ENCODE measurements around the gene ATP6V0A4. TPM values are rescaled to one million over a fixed set of nuclear protein-coding genes. Genes with fewer than 3 reads are reported as not detected.

Gene ATP6V0A4
- total and polyA plus RNA-seq, 2 donors (not counting 1 experiment from before 2014, with no cell fraction given): not detected

DNA sequence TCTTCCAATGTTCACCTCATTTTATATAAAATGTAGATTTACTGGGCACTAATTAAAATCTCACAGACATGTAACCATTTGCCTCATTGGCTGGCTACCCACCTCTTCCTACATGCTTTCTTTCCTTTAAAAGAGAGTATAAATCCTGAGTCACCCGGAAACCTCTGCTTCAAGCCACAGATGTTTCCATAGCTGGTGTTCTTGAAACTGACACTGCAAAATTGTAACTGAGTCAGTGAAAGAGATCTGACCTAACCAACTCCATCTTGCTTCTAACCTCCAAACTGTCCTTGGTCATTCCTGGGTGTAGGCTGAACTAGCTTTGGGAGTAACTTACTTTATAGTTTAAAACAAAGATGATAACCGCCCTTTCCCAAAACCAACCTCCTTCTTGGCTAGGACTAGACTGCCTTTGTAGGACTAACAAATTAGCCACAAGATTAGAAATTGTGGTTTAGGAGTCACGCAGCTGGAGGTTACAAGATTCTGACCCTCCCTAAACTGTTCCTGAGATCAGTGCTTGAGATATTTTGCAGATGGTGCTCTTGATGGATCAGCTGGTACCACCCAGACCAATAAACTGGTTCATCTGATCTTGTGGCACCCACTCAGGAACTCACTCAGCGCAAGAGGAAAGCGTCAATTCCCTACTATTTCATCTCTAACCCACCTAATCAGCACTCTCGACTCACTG lies 130.3 kb downstream of the ATP6V0A4 start:
- no peak overlapping the region for H3K27ac ChIP-seq (ENCODE audit: insufficient read depth, low read length)
- no peaks in the 10 kb centered on the region for H3K36me3 ChIP-seq (ENCODE audit: control insufficient read depth, insufficient read depth, low read length)
- no peaks in the 10 kb centered on the region for H3K4me1 ChIP-seq (ENCODE audit: control insufficient read depth, extremely low read depth, insufficient read depth, low read length)
- H3K4me3 ChIP-seq (replicated peaks in 1 of 4; ENCODE audit: control extremely low read depth in 1 of 4, insufficient read depth in 1 of 4, low read depth in 3 of 4, low read length in 4 of 4): no peak overlapping the region
- no peak overlapping the region for H3K4me2 ChIP-seq (ENCODE audit: extremely low read depth, insufficient read depth, low read length)
- no peaks in the 10 kb centered on the region for H3K9me3 ChIP-seq (ENCODE audit: control insufficient read depth, insufficient read depth, low read depth, low read length)
- H3K79me2 ChIP-seq (ENCODE audit: control insufficient read depth, insufficient read depth, low read length): no peaks in the 10 kb centered on the region
- DNase-seq (ENCODE audit: low read depth in 2 of 2): no peak
- no peak overlapping the region for H3K9ac ChIP-seq (ENCODE audit: insufficient read depth, low read length)
- no peaks in the 10 kb centered on the region for H4K20me1 ChIP-seq (ENCODE audit: control insufficient read depth, extremely low read depth, insufficient read depth, low read length)
- no peaks in the 10 kb centered on the region for H3K27me3 ChIP-seq (ENCODE audit: control insufficient read depth, insufficient read depth, low read length)
- no peak overlapping the region for H2AFZ ChIP-seq (ENCODE audit: low read length)
- TF ChIP-seq EZH2 (IDR thresholded peaks at IDR 0.05; ENCODE audit: low read length, missing control alignments): no peak
- TF ChIP-seq, protein P1, sequence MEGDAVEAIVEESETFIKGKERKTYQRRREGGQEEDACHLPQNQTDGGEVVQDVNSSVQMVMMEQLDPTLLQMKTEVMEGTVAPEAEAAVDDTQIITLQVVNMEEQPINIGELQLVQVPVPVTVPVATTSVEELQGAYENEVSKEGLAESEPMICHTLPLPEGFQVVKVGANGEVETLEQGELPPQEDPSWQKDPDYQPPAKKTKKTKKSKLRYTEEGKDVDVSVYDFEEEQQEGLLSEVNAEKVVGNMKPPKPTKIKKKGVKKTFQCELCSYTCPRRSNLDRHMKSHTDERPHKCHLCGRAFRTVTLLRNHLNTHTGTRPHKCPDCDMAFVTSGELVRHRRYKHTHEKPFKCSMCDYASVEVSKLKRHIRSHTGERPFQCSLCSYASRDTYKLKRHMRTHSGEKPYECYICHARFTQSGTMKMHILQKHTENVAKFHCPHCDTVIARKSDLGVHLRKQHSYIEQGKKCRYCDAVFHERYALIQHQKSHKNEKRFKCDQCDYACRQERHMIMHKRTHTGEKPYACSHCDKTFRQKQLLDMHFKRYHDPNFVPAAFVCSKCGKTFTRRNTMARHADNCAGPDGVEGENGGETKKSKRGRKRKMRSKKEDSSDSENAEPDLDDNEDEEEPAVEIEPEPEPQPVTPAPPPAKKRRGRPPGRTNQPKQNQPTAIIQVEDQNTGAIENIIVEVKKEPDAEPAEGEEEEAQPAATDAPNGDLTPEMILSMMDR (conservative IDR thresholded peaks at IDR 0.05 in 1 of 2, IDR thresholded peaks at IDR 0.05 in 1 of 2; ENCODE audit: low read depth in 1 of 2, low read length in 2 of 2): no peak

DNA sequence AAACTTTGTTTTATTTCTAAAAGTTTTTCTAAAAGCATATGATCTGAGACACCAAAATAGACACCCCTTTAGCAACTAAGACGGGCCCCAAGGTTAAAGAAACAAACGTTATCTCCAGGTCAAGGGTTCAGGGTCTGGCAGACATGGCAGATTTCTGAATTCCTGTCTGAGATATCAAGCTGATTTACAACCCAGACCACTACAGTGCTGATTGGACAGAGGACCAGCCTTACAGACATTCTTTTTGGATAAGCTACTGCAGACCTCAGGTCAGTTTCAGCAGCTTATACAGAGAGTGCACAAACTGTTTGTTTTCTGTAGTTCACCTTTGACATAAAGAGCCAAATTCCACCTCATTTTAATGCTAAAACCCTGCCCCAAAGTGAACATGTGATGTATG lies 131.6 kb downstream of the ATP6V0A4 start:
- no peak overlapping the region for H3K4me2 ChIP-seq (ENCODE audit: extremely low read depth, insufficient read depth, low read length)
- H3K36me3 ChIP-seq (ENCODE audit: control insufficient read depth, insufficient read depth, low read length): no peaks in the 10 kb centered on the region
- no peaks in the 10 kb centered on the region for H4K20me1 ChIP-seq (ENCODE audit: control insufficient read depth, extremely low read depth, insufficient read depth, low read length)
- H3K79me2 ChIP-seq (ENCODE audit: control insufficient read depth, insufficient read depth, low read length): no peaks in the 10 kb centered on the region
- H3K4me1 ChIP-seq (ENCODE audit: control insufficient read depth, extremely low read depth, insufficient read depth, low read length): no peaks in the 10 kb centered on the region
- no peak overlapping the region for H2AFZ ChIP-seq (ENCODE audit: low read length)
- H3K4me3 ChIP-seq (replicated peaks in 1 of 4; ENCODE audit: control extremely low read depth in 1 of 4, insufficient read depth in 1 of 4, low read depth in 3 of 4, low read length in 4 of 4): no peak overlapping the region
- H3K27ac ChIP-seq (ENCODE audit: insufficient read depth, low read length): no peak overlapping the region
- TF ChIP-seq, protein P1 (conservative IDR thresholded peaks at IDR 0.05 in 1 of 2, IDR thresholded peaks at IDR 0.05 in 1 of 2; ENCODE audit: low read depth in 1 of 2, low read length in 2 of 2): no peak
- TF ChIP-seq EZH2 (IDR thresholded peaks at IDR 0.05; ENCODE audit: low read length, missing control alignments): no peak
- DNase-seq (ENCODE audit: low read depth in 2 of 2): peak in 1 of 2 donors; percentile 25
- H3K9ac ChIP-seq (ENCODE audit: insufficient read depth, low read length): no peak overlapping the region
- no peaks in the 10 kb centered on the region for H3K9me3 ChIP-seq (ENCODE audit: control insufficient read depth, insufficient read depth, low read depth, low read length)
- H3K27me3 ChIP-seq (ENCODE audit: control insufficient read depth, insufficient read depth, low read length): no peaks in the 10 kb centered on the region

DNA sequence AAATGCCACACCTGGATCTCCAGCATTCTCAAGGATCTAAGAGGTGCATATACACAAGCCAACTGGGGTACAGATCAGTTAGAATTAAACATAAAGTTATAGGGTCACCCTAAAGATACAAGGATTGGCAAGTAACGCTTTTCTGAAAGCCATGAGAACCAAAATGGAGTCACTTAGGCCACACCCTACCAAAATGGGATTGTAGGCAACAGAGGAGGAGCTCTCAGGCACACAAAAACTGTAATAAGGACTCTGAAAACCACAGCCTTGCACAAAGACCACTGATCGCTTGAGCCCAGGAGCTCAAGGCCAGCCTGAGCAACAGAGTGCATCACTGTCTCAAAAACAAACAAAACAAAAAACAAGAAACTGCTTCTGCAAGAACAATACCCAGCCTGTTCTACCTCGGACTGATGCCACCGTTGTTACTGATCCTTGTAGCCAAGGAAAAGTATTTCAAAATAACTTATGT lies 132.3 kb downstream of the ATP6V0A4 start:
- Histone ChIP-seq H3K9me3 (ENCODE audit: control insufficient read depth, insufficient read depth, low read depth, low read length) (no peaks in the 10 kb centered on the region), H3K27ac (ENCODE audit: insufficient read depth, low read length) (no peak overlapping the region), H2AFZ (ENCODE audit: low read length) (no peak overlapping the region), H3K4me2 (ENCODE audit: extremely low read depth, insufficient read depth, low read length) (no peak overlapping the region), H3K36me3 (ENCODE audit: control insufficient read depth, insufficient read depth, low read length) (no peaks in the 10 kb centered on the region), H3K27me3 (ENCODE audit: control insufficient read depth, insufficient read depth, low read length) (no peaks in the 10 kb centered on the region), H3K79me2 (ENCODE audit: control insufficient read depth, insufficient read depth, low read length) (no peaks in the 10 kb centered on the region), H3K4me3 (replicated peaks in 1 of 4; ENCODE audit: control extremely low read depth in 1 of 4, insufficient read depth in 1 of 4, low read depth in 3 of 4, low read length in 4 of 4) (no peak overlapping the region), H4K20me1 (ENCODE audit: control insufficient read depth, extremely low read depth, insufficient read depth, low read length) (no peaks in the 10 kb centered on the region), H3K4me1 (ENCODE audit: control insufficient read depth, extremely low read depth, insufficient read depth, low read length) (no peaks in the 10 kb centered on the region), H3K9ac (ENCODE audit: insufficient read depth, low read length) (no peak overlapping the region)
- TF ChIP-seq EZH2 (IDR thresholded peaks at IDR 0.05; ENCODE audit: low read length, missing control alignments): no peak
- TF ChIP-seq, protein P1 (conservative IDR thresholded peaks at IDR 0.05 in 1 of 2, IDR thresholded peaks at IDR 0.05 in 1 of 2; ENCODE audit: low read depth in 1 of 2, low read length in 2 of 2): no peak
- no peak for DNase-seq (ENCODE audit: low read depth in 2 of 2)

All from fibroblast of lung (primary cell).